Large intestine (tissue), 3 donors: Measurements from ENCODE around the gene ERRFI1. TPM values are rescaled to one million over a fixed set of nuclear protein-coding genes. Genes with fewer than 3 reads are reported as not detected.
A peak's percentile ranks its signal among the peaks of the same experiment; 100 is the strongest.

Experiments used
- DNase-seq, 2 donors: peaks; one replicate each; pipeline versions ENCODE4 v3.0.0 to v3.0.0-alpha.2; 2013
- H3K27ac ChIP-seq: one replicate; pipeline ENCODE4 v1.5.1; 2013; ENCODE audit warnings: low read length
- H3K27me3 ChIP-seq: 2 replicates; pipeline ENCODE4 v1.6.1; 2013; ENCODE audit warnings: low read length; ENCODE audit not compliant: control insufficient read depth, insufficient read depth
- H3K36me3 ChIP-seq: 2 replicates; pipeline ENCODE4 v1.6.1; 2013; ENCODE audit warnings: low read length; ENCODE audit not compliant: control insufficient read depth, insufficient read depth
- H3K4me1 ChIP-seq: one replicate; pipeline ENCODE4 v1.6.1; 2013; ENCODE audit warnings: low read length; ENCODE audit not compliant: control insufficient read depth, insufficient read depth
- H3K4me3 ChIP-seq: one replicate; pipeline ENCODE4 v1.5.1; 2013; ENCODE audit warnings: low read length
- H3K9me3 ChIP-seq: one replicate; pipeline ENCODE4 v1.6.1; 2013; ENCODE audit warnings: mild to moderate bottlenecking, low read depth, low read length, moderate library complexity; ENCODE audit not compliant: control insufficient read depth
- WGBS: methylation state at CpG from one replicate; pipeline ENCODE4 v1.1.5; 2013; ENCODE audit warnings: low lambda C conversion rate; ENCODE audit not compliant: insufficient coverage; 5-methylcytosine and 5-hydroxymethylcytosine counted together
- polyA plus RNA-seq: library from polyadenylated mRNA; unstranded; fragments of 120-200 nt; gene quantifications from one replicate; pipeline ENCODE4 v1.2.1, GENCODE V29; 2013

Gene ERRFI1
- polyA plus RNA-seq, 1 donor, result 39.5 TPM

DNA sequence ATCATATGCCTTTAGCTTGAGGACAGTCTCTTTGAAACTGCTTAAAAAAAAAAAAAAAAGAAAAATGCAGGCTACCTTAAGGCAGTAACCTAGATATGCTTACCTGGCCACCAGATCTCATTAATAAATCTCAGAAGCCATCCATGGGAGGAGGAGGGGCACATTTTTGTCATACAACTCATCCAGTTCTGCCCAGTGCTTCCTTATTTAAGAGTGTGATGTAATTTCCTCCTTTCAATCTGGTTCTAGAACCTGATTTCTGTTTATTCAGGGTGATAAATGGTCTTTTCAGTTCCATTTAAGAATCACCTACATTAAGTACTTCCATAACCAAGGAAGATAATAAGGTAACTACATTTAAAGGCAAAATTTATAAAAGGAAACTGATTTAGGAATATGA is 6.1 kb downstream of the ERRFI1 start:
- H3K27me3 ChIP-seq, result no peaks in the 10 kb centered on the region
- peak in 1 of 2 donors; percentile 73 for DNase-seq
- H3K4me1 ChIP-seq, result peaks cover 15% of the 10 kb centered on the region
- no peaks in the 10 kb centered on the region for H3K9me3 ChIP-seq
- H3K36me3 ChIP-seq, result no peaks in the 10 kb centered on the region
- no peak overlapping the region for H3K27ac ChIP-seq
- H3K4me3 ChIP-seq, result no peak overlapping the region

DNA sequence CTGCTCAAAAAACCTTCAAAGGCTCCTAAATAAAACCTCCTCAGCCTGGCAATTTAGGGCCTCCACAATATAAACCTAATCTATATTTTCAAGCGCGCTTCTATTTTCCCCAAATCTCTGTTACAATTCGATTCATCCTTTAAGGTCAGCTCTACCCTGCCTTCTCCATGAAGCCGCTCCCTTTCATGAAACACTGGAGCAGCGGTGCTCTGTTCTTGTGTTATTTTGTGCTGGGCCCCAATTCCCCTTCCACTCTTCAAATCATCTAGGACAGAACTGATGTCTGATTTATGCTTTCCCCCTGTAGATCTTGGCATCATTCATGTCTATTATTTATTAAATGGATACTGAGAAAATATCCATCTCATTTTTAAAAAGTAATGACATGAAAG is 6.9 kb downstream of the ERRFI1 start:
- H3K4me3 ChIP-seq, result no peak overlapping the region
- H3K9me3 ChIP-seq, result no peaks in the 10 kb centered on the region

DNA sequence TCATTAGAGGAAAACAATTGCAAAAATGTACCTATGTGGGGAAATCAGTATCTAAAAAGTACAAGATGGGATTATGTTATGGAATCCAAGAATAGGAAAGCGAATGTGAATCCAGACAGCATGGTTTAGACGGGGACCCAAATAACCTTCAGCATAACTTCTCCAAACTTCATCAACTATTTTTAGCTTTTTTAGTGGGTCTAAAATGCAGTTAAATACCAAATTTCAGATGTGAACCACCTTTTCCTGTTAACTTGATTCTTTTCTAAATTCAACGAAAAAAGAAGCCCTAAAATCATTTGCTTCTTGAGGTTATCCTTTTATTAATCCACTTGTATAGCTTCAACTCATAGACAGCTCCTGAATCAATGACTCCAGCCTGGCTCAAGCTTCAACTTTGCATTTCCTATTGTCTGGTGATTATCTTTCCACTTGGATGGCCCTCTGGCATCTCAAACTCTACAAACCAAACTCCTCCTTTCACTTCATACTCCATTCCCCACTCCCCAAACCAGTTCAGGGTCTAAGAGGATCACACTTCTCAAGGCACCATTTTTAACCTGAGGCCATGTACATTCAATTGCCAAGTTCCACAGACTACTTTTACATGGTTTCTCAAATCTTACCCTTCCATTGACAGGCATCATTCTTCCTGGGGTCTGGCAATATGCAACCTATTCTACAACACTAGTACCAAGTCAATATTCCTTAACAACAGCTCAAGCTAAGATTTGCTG is 7.4 kb downstream of the ERRFI1 start:
- H3K9me3 ChIP-seq, result no peaks in the 10 kb centered on the region
- H3K4me1 ChIP-seq, result peaks cover 11% of the 10 kb centered on the region
- H3K36me3 ChIP-seq, result peaks cover 9% of the 10 kb centered on the region
- no peak overlapping the region for H3K4me3 ChIP-seq
- no peak for DNase-seq
- 100% methylated on average over 3 of the region's 3 CpGs for WGBS
- no peaks in the 10 kb centered on the region for H3K27me3 ChIP-seq
- no peak overlapping the region for H3K27ac ChIP-seq

More for the DNA sequence above, 6.9 kb downstream of the ERRFI1 start:
- H3K36me3 ChIP-seq, result peaks cover 4% of the 10 kb centered on the region
- DNase-seq, result no peak
- H3K4me1 ChIP-seq, result peaks cover 15% of the 10 kb centered on the region
- H3K27me3 ChIP-seq, result no peaks in the 10 kb centered on the region
- H3K27ac ChIP-seq, result no peak overlapping the region
- no CpG with 5 or more reads among the region's 5 CpGs for WGBS

DNA sequence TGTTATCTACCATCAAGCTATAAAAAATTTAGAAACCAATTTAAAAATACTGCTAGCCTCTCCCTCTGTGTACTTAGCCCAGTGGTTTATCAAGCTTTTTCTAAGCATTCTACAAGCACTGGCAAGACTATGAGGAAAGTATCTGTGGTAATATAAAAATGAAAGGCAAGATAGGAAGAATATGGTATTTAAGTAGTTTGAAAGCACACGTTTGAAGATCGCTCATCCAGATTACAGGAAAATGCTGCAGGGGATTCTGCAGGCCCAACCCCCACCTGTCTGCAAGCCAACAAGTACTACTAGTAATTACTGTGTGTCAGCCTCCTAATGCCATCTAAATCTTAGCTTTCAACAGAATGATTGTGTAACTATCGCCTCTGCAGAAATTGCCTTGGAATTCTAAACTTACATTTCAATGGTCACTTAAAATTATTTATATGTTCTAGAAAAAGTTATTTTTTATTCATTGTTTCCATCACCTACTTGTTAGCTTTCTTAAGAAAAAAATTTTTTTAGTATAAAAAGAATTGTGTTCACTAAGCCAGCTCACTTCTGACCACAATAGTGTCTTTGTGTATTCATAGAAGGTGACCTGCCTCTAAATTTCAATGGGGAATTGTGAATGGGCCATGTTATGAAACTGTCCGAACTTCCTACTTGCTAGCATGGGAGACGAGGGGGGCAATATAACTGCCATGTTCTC is 8.5 kb downstream of the ERRFI1 start:
- Histone ChIP-seq H3K9me3 (no peaks in the 10 kb centered on the region), H3K27me3 (no peaks in the 10 kb centered on the region), H3K4me1 (peaks cover 9% of the 10 kb centered on the region), H3K27ac (no peak overlapping the region), H3K4me3 (no peak overlapping the region), H3K36me3 (peaks cover 19% of the 10 kb centered on the region)
- peak in 1 of 2 donors; percentile 33 for DNase-seq
- WGBS, result 49% methylated on average over 2 of the region's 5 CpGs

DNA sequence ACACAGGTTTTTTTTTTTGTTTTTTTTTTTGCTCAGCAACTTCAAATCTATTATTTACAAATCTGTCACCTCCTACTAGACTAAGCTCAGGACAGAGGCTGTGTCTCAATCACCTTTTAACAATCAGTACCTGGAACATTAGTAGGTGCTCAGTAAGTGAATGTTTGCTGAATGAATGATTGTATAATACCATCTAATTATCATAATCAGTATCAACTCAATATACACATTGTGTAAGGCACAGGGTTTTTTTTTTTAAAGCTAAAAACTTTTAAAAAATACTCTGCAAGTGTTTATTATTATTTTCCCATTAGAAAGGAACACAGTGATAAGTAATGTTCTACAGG is 9.2 kb downstream of the ERRFI1 start:
- Histone ChIP-seq H3K4me3 (no peak overlapping the region), H3K36me3 (peaks cover 23% of the 10 kb centered on the region), H3K4me1 (peaks cover 9% of the 10 kb centered on the region), H3K27me3 (no peaks in the 10 kb centered on the region), H3K27ac (no peak overlapping the region), H3K9me3 (no peaks in the 10 kb centered on the region)
- no peak for DNase-seq

DNA sequence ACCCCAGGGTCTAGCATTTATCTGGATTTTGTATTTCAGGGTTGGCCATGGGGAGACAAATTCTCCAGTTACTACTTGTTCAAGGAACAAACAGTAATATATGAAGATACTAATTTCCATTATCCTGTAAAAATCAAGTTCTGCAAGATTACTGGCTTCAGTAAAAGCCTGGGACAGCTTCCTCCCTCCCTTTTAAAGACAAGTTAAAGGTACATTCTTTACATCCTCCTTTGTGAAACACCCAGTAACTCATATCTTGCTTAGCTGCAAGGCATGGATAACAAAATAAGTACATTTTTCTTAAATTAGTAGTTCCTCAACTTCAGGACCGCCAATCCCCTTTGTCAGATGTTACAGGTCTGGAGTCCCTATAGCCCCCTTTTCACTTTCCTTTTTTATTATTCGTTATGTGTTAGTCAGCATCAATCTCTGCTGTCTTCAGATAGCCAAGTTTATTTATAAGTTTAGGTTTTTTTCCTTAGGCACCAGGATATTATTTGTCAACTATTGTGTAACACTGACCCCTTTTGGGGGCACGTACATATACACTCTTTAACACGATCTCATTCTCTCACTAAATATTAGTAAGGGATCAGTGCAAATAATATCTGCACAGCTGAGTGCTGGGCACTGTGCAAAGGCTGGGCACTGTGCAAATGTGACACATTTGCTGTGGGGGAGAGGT is 9.8 kb downstream of the ERRFI1 start:
- WGBS, result 67% methylated on average over 1 of the region's 4 CpGs
- no peak for DNase-seq
- Histone ChIP-seq H3K27ac (no peak overlapping the region), H3K36me3 (peaks cover 23% of the 10 kb centered on the region), H3K4me1 (peaks cover 9% of the 10 kb centered on the region), H3K9me3 (no peaks in the 10 kb centered on the region), H3K27me3 (no peaks in the 10 kb centered on the region), H3K4me3 (no peak overlapping the region)

DNA sequence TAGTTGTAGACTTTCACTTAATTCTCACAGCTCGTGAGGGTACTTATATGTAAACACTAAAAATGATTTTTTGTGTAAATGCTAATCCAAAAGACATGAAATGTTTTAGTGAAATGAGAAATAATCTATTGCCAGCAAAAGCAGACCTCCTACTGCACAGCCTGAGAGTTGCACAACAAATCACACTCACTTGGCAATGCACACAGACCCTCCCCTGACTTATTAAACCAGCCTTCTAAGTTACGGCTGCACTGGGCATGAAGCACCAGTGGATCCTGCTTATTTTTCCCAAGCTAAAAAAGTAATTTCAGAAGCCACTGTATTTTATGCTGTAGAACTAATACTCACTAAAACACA is 10.3 kb downstream of the ERRFI1 start:
- no CpG with 5 or more reads among the region's 2 CpGs for WGBS
- DNase-seq, result no peak
- peaks cover 28% of the 10 kb centered on the region for H3K36me3 ChIP-seq
- H3K27ac ChIP-seq, result no peak overlapping the region
- H3K9me3 ChIP-seq, result no peaks in the 10 kb centered on the region
- H3K4me3 ChIP-seq, result no peak overlapping the region
- no peaks in the 10 kb centered on the region for H3K27me3 ChIP-seq
- H3K4me1 ChIP-seq, result peaks cover 9% of the 10 kb centered on the region

DNA sequence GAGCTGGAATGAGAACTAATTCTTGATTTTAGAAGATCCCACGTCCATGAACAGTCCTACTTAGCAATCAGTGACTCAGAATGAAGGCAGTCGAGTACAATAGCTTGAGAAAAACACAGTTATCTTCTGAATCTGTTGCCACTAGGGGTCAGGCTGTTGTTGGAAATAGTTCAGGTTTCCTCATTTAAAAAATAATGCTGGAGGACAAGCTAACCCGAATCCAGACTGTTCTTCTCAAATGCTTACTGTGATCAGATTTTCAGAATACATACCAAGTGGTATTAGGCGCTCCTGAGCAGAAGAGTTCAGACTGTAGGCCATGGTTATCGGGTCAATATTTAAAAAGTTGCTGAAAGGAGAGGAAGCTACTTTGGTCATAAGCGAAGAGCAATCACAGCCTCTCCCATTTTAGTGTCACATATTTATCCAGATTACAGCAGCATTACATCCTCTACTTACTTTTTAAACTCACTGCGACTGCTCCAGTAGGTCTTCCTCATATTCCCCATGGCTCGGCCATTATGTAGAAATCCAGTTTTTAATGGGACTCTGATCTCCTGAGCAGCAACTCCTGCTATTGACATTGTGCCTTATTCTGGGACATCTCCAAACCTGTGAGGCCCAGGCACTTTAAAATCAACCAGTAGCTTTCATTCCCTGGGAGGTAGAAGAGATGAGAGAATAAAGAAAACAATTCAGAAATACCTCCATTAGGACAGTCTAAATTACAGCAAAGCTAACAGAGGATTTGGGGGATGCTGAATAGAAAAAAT is 10.9 kb downstream of the ERRFI1 start:
- no CpG with 5 or more reads among the region's 8 CpGs for whole genome bisulfite sequencing
- peak overlapping the region; percentile 18 for H3K27ac ChIP-seq
- H3K4me3 ChIP-seq, result no peak overlapping the region
- H3K4me1 ChIP-seq, result peaks cover 9% of the 10 kb centered on the region
- no peaks in the 10 kb centered on the region for H3K27me3 ChIP-seq
- H3K9me3 ChIP-seq, result no peaks in the 10 kb centered on the region
- peaks cover 31% of the 10 kb centered on the region for H3K36me3 ChIP-seq
- DNase-seq, result peak in 1 of 2 donors; percentile 73

DNA sequence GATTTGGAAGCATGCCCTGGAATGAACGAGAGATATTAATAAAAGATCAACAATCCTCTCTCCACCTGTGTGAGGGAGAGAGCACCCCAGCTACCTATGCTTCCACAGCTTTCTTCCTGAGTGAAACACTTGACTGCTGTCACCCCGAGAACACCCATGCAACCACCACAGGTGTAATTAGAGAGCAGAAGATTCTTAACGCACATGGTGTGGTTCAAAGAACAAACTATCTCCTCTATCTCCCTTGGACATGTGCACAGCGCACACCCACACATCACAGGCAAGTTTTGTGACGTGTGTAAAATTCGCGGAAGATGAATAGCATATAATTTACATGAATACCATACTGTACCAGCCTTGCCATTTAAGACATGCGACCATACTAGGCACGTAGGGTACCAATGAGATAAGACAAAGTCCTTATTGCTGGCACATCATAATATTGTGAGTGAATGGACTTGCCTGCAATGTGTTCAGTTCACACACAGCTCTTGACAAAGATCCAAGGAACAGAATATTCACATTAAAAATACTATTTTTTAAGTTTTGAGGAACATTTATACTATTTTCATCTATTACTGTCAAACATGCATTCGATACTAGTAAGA is 11.6 kb downstream of the ERRFI1 start:
- peak overlapping the region; percentile 14 for H3K27ac ChIP-seq
- no peaks in the 10 kb centered on the region for H3K9me3 ChIP-seq
- no peaks in the 10 kb centered on the region for H3K27me3 ChIP-seq
- 100% methylated on average over 1 of the region's 10 CpGs for WGBS
- peak in 1 of 2 donors; percentile 46 for DNase-seq
- H3K36me3 ChIP-seq, result peaks cover 36% of the 10 kb centered on the region
- no peak overlapping the region for H3K4me3 ChIP-seq
- H3K4me1 ChIP-seq, result peaks cover 9% of the 10 kb centered on the region

DNA sequence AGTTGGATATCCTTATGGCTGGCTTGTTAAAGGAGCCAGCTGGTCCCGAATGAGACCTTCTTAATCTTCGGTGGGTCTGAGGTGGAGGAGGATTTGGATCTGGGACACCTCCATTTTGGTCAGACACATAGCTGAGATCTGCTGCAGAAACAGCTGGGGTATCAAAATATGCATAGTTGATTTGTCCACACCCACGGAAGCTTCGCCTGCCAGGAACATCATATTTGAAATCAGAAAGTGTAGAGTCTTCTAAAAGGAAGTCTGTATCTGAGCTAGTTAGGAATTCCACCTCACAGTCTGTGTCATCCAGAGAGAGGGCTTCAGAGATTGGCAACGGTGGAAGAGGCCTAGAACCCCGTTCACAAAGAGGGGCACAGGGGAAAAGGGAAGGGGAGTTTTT is 12.3 kb downstream of the ERRFI1 start:
- H3K36me3 ChIP-seq, result peaks cover 36% of the 10 kb centered on the region
- WGBS, result 100% methylated on average over 2 of the region's 6 CpGs
- H3K27ac ChIP-seq, result no peak overlapping the region

More for the DNA sequence above, 12.3 kb downstream of the ERRFI1 start:
- H3K9me3 ChIP-seq, result no peaks in the 10 kb centered on the region
- peaks cover 9% of the 10 kb centered on the region for H3K4me1 ChIP-seq
- no peak for DNase-seq
- no peaks in the 10 kb centered on the region for H3K27me3 ChIP-seq
- no peak overlapping the region for H3K4me3 ChIP-seq
